K562 (cell line): Measurements from ENCODE around the gene HIVEP3. TPM values are rescaled to one million over a fixed set of nuclear protein-coding genes. Genes with fewer than 3 reads are reported as not detected.

ENCODE experiments used
- BRD4 ChIP-seq: fragments of 200-600 bp; sonication (generic); IDR thresholded peaks from 2 replicates; pipeline ENCODE4 v1.6.1; 2017; ENCODE audit warnings: inconsistent platforms
- FIP1L1 ChIP-seq: fragments of 200-400 bp; formaldehyde crosslinking; IDR thresholded peaks from 2 replicates; pipeline ENCODE4 v1.6.1; 2018; ENCODE audit warnings: mild to moderate bottlenecking, low read depth, low read length; ENCODE audit not compliant: poor library complexity, severe bottlenecking
- FOXP4 ChIP-seq: sonication (generic); formaldehyde crosslinking; IDR thresholded peaks from 2 replicates; pipeline ENCODE4 v1.8.0; 2022; ENCODE audit warnings: mild to moderate bottlenecking, missing genetic modification reagents, borderline replicate concordance
- MTA3 ChIP-seq: fragments of 450-650 bp; formaldehyde crosslinking; IDR thresholded peaks from 2 replicates; pipeline ENCODE4 v1.6.1; 2017; ENCODE audit warnings: mild to moderate bottlenecking, borderline replicate concordance
- NBN ChIP-seq: fragments of 450-650 bp; IDR thresholded peaks from 2 replicates; pipeline ENCODE4 v1.6.1; 2016; ENCODE audit warnings: low read depth, mild to moderate bottlenecking
- NONO ChIP-seq, 2 experiments: fragments of 200-400 bp in 1 of 2; fragments of 450-650 bp in 1 of 2; formaldehyde crosslinking in 1 of 2; IDR thresholded peaks; 2 replicates each; pipeline ENCODE4 v1.6.1; 2017; ENCODE audit warnings: low read depth in 2 of 2, mild to moderate bottlenecking in 2 of 2, moderate library complexity in 2 of 2, low read length in 1 of 2
- SMAD2 ChIP-seq: fragments of 150-350 bp; IDR thresholded peaks from 2 replicates; pipeline ENCODE4 v1.6.1; 2014; ENCODE audit warnings: low read depth, mild to moderate bottlenecking, low read length
- SMARCA4 ChIP-seq: fragments of 450-650 bp; IDR thresholded peaks from 2 replicates; pipeline ENCODE4 v1.6.1; 2016
- polyA plus RNA-seq, 8 experiments: library from polyadenylated mRNA; depleted of rRNA in 4 of 8; stranded (reverse) in 5 of 8; unstranded in 3 of 8; fragments of >200 nt; fragmentation: Nextera tagmentation in 2 of 8; fragmentation: Illumina TruSeq in 1 of 8; extraction: Ambion mirVana in 2 of 8; extraction: Trizol in 1 of 8; gene quantifications; 2 replicates each; pipeline versions ENCODE4 v1.2.1 to v1.2.3, GENCODE V29; 2011 to 2014; ENCODE audit warnings: inconsistent platforms in 1 of 8, missing spikeins in 1 of 8
- total RNA-seq, 7 experiments: library from RNA; depleted of rRNA in 6 of 7; stranded (reverse); fragments of >200 nt in 6 of 7; fragmentation: Illumina TruSeq in 2 of 7; extraction: Trizol in 2 of 7; gene quantifications; 2 replicates each; pipeline versions ENCODE4 v1.2.1 to v1.2.3, GENCODE V29; 2011 to 2021; ENCODE audit warnings: low replicate concordance in 1 of 7
- TF ChIP-seq, protein P1 (sequence below): fragments of 450-650 bp; IDR thresholded peaks from 2 replicates; pipeline ENCODE4 v1.6.1; 2014; ENCODE audit warnings: low read depth, mild to moderate bottlenecking, moderate library complexity, borderline replicate concordance
- TF ChIP-seq, protein P2 (sequence below): fragments of 250-450 bp; sonication (Bioruptor Pico); IDR thresholded peaks from 2 replicates; pipeline ENCODE4 v1.4.0; 2020; ENCODE audit warnings: borderline replicate concordance
- TF ChIP-seq, protein P3 (sequence below): fragments of 450-650 bp; IDR thresholded peaks from 2 replicates; pipeline ENCODE4 v1.6.1; 2016; ENCODE audit warnings: low read depth

The HIVEP3 gene
- total and polyA plus RNA-seq, 9 of the 15 experiments (the other 6 are each of a cell fraction or from before 2014, with no cell fraction given): 0.09 to 0.58 (median 0.34) TPM; not detected in 1

DNA sequence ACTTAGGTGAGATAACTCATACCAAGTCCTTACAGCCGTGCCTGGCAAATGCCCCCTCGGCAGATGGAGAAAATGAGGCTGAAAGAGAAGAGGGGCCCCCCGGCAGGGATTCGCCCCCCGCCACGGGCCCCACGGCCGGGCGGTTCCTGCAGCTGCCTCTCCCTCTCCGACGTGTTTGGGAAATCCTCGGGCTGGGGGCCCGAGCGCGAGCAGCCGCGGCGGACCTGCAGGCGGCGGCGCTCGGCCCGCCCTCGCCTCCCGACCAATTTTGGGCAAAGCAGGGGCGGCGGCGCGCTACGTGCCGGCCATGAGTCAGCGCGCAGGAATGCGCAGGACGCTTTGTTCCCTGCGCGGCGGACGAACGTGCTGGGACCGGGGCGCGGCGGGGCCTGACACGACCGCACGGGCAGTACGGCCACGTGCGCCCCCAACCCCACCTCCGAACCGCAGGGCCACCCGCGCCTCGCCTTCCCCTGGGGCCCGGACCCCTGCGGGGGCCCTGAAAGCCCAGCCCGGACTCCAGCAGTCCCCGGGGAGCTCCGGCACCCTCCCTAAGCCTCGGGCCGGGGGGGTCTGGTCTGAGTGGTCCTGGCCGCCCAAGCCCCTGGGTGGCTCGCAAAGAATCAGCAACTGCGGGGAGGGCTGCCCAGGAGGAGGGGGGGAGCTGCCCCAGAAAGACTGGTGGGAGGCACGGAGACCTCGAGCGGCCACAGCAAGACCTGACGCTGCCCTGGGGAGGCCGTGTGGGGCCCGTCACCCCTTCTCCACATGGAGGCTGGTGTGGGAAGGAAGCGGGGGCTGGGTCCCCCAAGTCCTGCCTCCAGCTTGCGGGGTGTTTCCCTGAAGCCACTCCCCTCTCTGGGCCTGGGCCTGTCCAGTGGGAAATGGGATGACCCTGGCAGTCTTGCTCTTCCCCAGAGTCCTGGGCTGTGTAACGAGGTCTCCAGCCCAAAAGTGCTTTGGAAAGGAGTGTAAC is 422.4 kb downstream of the HIVEP3 start (continued):
- TF ChIP-seq, protein P1, sequence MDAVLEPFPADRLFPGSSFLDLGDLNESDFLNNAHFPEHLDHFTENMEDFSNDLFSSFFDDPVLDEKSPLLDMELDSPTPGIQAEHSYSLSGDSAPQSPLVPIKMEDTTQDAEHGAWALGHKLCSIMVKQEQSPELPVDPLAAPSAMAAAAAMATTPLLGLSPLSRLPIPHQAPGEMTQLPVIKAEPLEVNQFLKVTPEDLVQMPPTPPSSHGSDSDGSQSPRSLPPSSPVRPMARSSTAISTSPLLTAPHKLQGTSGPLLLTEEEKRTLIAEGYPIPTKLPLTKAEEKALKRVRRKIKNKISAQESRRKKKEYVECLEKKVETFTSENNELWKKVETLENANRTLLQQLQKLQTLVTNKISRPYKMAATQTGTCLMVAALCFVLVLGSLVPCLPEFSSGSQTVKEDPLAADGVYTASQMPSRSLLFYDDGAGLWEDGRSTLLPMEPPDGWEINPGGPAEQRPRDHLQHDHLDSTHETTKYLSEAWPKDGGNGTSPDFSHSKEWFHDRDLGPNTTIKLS: peak; percentile 51; the same call in 1 of the 2 replicates
- TF ChIP-seq MTA3: peak; percentile 65
- TF ChIP-seq FOXP4 (CRISPR knock-in tag): peak; percentile 49; the same call in 1 of the 2 replicates
- TF ChIP-seq, protein P2, sequence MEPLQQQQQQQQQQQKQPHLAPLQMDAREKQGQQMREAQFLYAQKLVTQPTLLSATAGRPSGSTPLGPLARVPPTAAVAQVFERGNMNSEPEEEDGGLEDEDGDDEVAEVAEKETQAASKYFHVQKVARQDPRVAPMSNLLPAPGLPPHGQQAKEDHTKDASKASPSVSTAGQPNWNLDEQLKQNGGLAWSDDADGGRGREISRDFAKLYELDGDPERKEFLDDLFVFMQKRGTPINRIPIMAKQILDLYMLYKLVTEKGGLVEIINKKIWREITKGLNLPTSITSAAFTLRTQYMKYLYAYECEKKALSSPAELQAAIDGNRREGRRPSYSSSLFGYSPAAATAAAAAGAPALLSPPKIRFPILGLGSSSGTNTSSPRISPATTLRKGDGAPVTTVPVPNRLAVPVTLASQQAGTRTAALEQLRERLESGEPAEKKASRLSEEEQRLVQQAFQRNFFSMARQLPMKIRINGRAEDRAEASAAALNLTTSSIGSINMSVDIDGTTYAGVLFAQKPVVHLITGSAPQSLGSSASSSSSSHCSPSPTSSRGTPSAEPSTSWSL: no peak
- peak; percentile 66 for TF ChIP-seq FIP1L1
- TF ChIP-seq, protein P3, sequence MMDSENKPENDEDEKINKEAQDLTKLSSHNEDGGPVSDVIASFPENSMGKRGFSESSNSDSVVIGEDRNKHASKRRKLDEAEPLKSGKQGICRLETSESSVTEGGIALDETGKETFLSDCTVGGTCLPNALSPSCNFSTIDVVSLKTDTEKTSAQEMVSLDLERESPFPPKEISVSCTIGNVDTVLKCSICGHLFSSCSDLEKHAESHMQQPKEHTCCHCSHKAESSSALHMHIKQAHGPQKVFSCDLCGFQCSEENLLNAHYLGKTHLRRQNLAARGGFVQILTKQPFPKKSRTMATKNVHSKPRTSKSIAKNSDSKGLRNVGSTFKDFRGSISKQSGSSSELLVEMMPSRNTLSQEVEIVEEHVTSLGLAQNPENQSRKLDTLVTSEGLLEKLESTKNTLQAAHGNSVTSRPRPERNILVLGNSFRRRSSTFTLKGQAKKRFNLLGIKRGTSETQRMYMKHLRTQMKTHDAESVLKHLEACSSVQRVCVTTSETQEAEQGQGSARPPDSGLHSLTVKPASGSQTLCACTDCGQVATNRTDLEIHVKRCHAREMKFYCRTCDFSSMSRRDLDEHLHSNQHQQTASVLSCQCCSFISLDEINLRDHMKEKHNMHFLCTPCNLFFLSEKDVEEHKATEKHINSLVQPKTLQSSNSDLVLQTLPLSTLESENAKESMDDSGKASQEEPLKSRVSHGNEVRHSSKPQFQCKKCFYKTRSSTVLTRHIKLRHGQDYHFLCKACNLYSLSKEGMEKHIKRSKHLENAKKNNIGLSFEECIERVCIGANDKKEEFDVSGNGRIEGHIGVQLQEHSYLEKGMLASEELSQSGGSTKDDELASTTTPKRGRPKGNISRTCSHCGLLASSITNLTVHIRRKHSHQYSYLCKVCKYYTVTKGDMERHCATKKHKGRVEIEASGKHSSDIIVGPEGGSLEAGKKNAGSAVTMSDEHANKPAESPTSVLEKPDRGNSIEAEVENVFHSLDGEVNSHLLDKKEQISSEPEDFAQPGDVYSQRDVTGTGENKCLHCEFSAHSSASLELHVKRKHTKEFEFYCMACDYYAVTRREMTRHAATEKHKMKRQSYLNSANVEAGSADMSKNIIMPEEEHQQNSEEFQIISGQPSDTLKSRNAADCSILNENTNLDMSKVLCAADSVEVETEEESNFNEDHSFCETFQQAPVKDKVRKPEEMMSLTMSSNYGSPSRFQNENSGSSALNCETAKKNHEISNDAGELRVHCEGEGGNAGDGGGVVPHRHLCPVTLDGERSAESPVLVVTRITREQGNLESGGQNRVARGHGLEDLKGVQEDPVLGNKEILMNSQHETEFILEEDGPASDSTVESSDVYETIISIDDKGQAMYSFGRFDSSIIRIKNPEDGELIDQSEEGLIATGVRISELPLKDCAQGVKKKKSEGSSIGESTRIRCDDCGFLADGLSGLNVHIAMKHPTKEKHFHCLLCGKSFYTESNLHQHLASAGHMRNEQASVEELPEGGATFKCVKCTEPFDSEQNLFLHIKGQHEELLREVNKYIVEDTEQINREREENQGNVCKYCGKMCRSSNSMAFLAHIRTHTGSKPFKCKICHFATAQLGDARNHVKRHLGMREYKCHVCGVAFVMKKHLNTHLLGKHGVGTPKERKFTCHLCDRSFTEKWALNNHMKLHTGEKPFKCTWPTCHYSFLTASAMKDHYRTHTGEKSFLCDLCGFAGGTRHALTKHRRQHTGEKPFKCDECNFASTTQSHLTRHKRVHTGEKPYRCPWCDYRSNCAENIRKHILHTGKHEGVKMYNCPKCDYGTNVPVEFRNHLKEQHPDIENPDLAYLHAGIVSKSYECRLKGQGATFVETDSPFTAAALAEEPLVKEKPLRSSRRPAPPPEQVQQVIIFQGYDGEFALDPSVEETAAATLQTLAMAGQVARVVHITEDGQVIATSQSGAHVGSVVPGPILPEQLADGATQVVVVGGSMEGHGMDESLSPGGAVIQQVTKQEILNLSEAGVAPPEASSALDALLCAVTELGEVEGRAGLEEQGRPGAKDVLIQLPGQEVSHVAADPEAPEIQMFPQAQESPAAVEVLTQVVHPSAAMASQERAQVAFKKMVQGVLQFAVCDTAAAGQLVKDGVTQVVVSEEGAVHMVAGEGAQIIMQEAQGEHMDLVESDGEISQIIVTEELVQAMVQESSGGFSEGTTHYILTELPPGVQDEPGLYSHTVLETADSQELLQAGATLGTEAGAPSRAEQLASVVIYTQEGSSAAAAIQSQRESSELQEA: no peak
- no peak for TF ChIP-seq BRD4
- TF ChIP-seq NONO (IDR thresholded peaks at IDR 0.05; ENCODE audit: low read depth in 2 of 2, low read length in 1 of 2): peak in 1 of 2 experiments; percentile 67; a peak in 1 of 4 replicates
- TF ChIP-seq SMAD2: no peak
- TF ChIP-seq SMARCA4: 0 out of 2 replicates have a peak, but pooled peaks have one; percentile 24
- no peak for TF ChIP-seq NBN
